ENCODE measurements around the gene AKT1S1. TPM values are rescaled to one million over a fixed set of nuclear protein-coding genes. Genes with fewer than 3 reads are reported as not detected.

Gene AKT1S1
- total RNA-seq, 1 experiment from 2014 or later, result 64.6 TPM

- CTCF ChIA-PET, result interaction anchor here (0.6 kb wide), 1 partner anchor 320 kb away, joined by 3 read pairs; no protein-coding TSS in a partner anchor
- no TSS peak for BruUV-seq (replicated peaks)
- intact Hi-C loops (cut with micrococcal nuclease; ENCODE audit: unreplicated experiment), result loop anchor here (2.0 kb wide), 1 partner anchor 13 kb away; no protein-coding TSS in a partner anchor
- peak in 1 of 2 experiments; percentile 33 for DNase-seq
- Mint-ChIP-seq H3K36me3 (ENCODE audit: insufficient read depth, unreplicated experiment) (peaks cover 34% of the 10 kb centered on the region), H3K9me3 (ENCODE audit: unreplicated experiment) (no peaks in the 10 kb centered on the region), H3K27me3 (ENCODE audit: insufficient read depth, unreplicated experiment) (peaks cover 3% of the 10 kb centered on the region), H3K4me1 (ENCODE audit: low read depth, unreplicated experiment) (no peaks in the 10 kb centered on the region), H3K27ac (ENCODE audit: unreplicated experiment) (no peak overlapping the region), H3K4me3 (ENCODE audit: unreplicated experiment) (peak overlapping the region; percentile 89)
- no peaks in the 10 kb centered on the region for H3K9me3 ChIP-seq
- H3K4me3 ChIP-seq (ENCODE audit: low read depth, low read length), result no peak overlapping the region
- H3K36me3 ChIP-seq (ENCODE audit: control insufficient read depth, insufficient read depth, low read length), result no peaks in the 10 kb centered on the region
- peaks cover 12% of the 10 kb centered on the region for H3K4me1 ChIP-seq
- POLR2A ChIA-PET, result no interaction called here
- no peaks in the 10 kb centered on the region for H3K27me3 ChIP-seq (replicated peaks; ENCODE audit: control insufficient read depth, insufficient read depth, low read length)
- TF ChIP-seq CTCF (IDR thresholded peaks at IDR 0.05; ENCODE audit: insufficient read depth in 1 of 2, low read depth in 1 of 2, low read length in 1 of 2, severe bottlenecking in 1 of 2, unreplicated experiment in 1 of 2), result no peak
Measured at GRCh38 chr19:49891393-49891792, 14.2 kb upstream of the AKT1S1 start.

GRCh38 chr19:49890349-49891311 lies 13.5 kb upstream of the AKT1S1 start:
- peaks cover 3% of the 10 kb centered on the region for H3K27me3 Mint-ChIP-seq (ENCODE audit: insufficient read depth, unreplicated experiment)
- Histone ChIP-seq H3K4me3 (ENCODE audit: low read depth, low read length) (peak overlapping the region; percentile 86), H3K27me3 (replicated peaks; ENCODE audit: control insufficient read depth, insufficient read depth, low read length) (no peaks in the 10 kb centered on the region), H3K9me3 (no peaks in the 10 kb centered on the region), H3K36me3 (ENCODE audit: control insufficient read depth, insufficient read depth, low read length) (no peaks in the 10 kb centered on the region), H3K4me1 (peaks cover 12% of the 10 kb centered on the region)
- peak overlapping the region; percentile 85 for H3K27ac Mint-ChIP-seq (ENCODE audit: unreplicated experiment)
- no TSS peak for BruUV-seq (replicated peaks)
- ChIA-PET CTCF (interaction anchor here (0.5 to 1.4 kb wide), 15 partner anchors 13 to 1766 kb away, joined by 3 to 9 read pairs (median 4); partner anchors contain the start of genes AKT1S1, ATF5, MED25 and NUP62), POLR2A (interaction anchor here (0.6 to 1.6 kb wide), 7 partner anchors 12 to 928 kb away, joined by 3 to 7 read pairs (median 4); partner anchors contain the start of gene NUP62)
- DNase-seq, result peak; percentile 82 to 86
- H3K9me3 Mint-ChIP-seq (ENCODE audit: unreplicated experiment), result no peaks in the 10 kb centered on the region
- intact Hi-C loops (cut with micrococcal nuclease; ENCODE audit: unreplicated experiment), result loop anchor here (1.0 to 2.0 kb wide), 2 partner anchors 12 to 14 kb away; no protein-coding TSS in a partner anchor
- peaks cover 39% of the 10 kb centered on the region for H3K36me3 Mint-ChIP-seq (ENCODE audit: insufficient read depth, unreplicated experiment)
- peak in 1 of 2 experiments; percentile 14 for TF ChIP-seq CTCF (IDR thresholded peaks at IDR 0.05; ENCODE audit: insufficient read depth in 1 of 2, low read depth in 1 of 2, low read length in 1 of 2, severe bottlenecking in 1 of 2, unreplicated experiment in 1 of 2)
- peak overlapping the region; percentile 89 for H3K4me3 Mint-ChIP-seq (ENCODE audit: unreplicated experiment)
- H3K4me1 Mint-ChIP-seq (ENCODE audit: low read depth, unreplicated experiment), result no peaks in the 10 kb centered on the region

DNA sequence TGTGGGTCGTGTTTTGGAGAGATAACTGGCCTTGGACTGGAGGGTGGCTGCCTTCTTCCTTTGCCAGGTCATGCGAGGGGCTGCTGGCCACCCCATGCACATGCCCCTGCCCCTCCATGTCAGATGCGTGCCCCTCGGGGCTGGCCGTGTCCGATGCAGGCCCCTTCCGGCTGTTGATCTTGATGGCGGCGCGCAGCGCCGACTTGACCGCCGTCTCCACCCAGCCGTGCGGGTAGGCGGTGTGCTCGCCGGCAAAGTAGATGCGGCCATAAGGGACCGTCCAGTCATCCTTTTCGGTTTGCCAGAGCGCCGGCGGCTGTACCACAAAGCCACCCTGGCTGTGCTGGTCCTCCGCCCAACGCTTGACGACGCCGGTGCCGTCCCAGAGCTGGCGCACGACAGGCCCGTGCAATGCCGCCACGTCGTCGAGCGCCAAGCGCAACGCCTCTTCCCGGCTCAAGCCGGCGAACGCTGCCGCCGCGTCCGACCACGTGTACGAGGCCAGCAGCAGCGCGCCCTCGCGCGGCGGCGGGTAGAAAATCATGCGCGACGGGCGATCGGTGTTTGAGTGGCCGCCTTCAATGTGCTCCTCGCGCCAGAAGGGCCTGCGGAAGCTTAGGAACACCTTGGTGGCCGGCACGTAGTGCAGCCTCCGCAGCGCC lies 12.7 kb upstream of the AKT1S1 start:
- Mint-ChIP-seq H3K4me3 (ENCODE audit: unreplicated experiment) (peak overlapping the region; percentile 89), H3K27me3 (ENCODE audit: insufficient read depth, unreplicated experiment) (peaks cover 3% of the 10 kb centered on the region), H3K4me1 (ENCODE audit: low read depth, unreplicated experiment) (no peaks in the 10 kb centered on the region), H3K36me3 (ENCODE audit: insufficient read depth, unreplicated experiment) (peaks cover 47% of the 10 kb centered on the region), H3K9me3 (ENCODE audit: unreplicated experiment) (no peaks in the 10 kb centered on the region), H3K27ac (ENCODE audit: unreplicated experiment) (peak overlapping the region; percentile 85)
- peak overlapping the region; percentile 86 for H3K4me3 ChIP-seq (ENCODE audit: low read depth, low read length)
- peak; percentile 90 to 94 for DNase-seq
- ChIA-PET POLR2A (interaction anchor here (0.6 to 1.6 kb wide), 7 partner anchors 11 to 927 kb away, joined by 3 to 7 read pairs (median 4); partner anchors contain the start of gene NUP62), CTCF (interaction anchor here (0.6 to 1.4 kb wide), 9 partner anchors 12 to 373 kb away, joined by 3 to 9 read pairs (median 4); partner anchors contain the start of genes AKT1S1, ATF5, MED25 and NUP62)
- H3K9me3 ChIP-seq, result no peaks in the 10 kb centered on the region
- H3K36me3 ChIP-seq (ENCODE audit: control insufficient read depth, insufficient read depth, low read length), result no peaks in the 10 kb centered on the region
- H3K27me3 ChIP-seq (replicated peaks; ENCODE audit: control insufficient read depth, insufficient read depth, low read length), result no peaks in the 10 kb centered on the region
- TF ChIP-seq CTCF (IDR thresholded peaks at IDR 0.05; ENCODE audit: insufficient read depth in 1 of 2, low read depth in 1 of 2, low read length in 1 of 2, severe bottlenecking in 1 of 2, unreplicated experiment in 1 of 2), result peak; percentile 81 to 88
- H3K4me1 ChIP-seq, result peaks cover 12% of the 10 kb centered on the region
- intact Hi-C loops (cut with micrococcal nuclease; ENCODE audit: unreplicated experiment), result loop anchor here (1.0 to 2.0 kb wide), 2 partner anchors 12 to 15 kb away; no protein-coding TSS in a partner anchor
- BruUV-seq (replicated peaks), result TSS peak; percentile 47
